Activated CD8-positive, alpha-beta T cell treated with anti-CD3 and anti-CD28 coated beads for 36 hours (primary cell): ENCODE measurements around the gene PTPRG. TPM values are rescaled to one million over a fixed set of nuclear protein-coding genes. Genes with fewer than 3 reads are reported as not detected.

ENCODE experiments used
- ATAC-seq: fragments of 200-7000 bp; cut with Tn5 transposase; one replicate; pipeline ENCODE4 v1.10.0; 2021; ENCODE audit warnings: mild to moderate bottlenecking, moderate library complexity
- CTCF ChIA-PET: fragments of 350-600 bp; sonication (Branson Sonifier 250); formaldehyde crosslinking; loops from one replicate; lab custom pipeline; 2021; ENCODE audit warnings: antibody characterized with exemption; lab: Charles Lee
- POLR2A ChIA-PET: fragments of 350-600 bp; sonication (Branson Sonifier 250); formaldehyde crosslinking; loops from one replicate; lab custom pipeline; 2021; ENCODE audit warnings: antibody characterized with exemption; lab: Charles Lee
- DNase-seq: peaks from one replicate; pipeline ENCODE4 v3.0.0-alpha.2; 2020
- H3K27ac Mint-ChIP-seq: one replicate; pipeline ENCODE4 v1.8.0; 2021; ENCODE audit warnings: mild to moderate bottlenecking, mixed read lengths
- H3K27me3 Mint-ChIP-seq: one replicate; pipeline ENCODE4 v1.8.0; 2021; ENCODE audit warnings: mixed read lengths
- H3K36me3 Mint-ChIP-seq: one replicate; pipeline ENCODE4 v1.8.0; 2021; ENCODE audit warnings: low read depth, mixed read lengths
- H3K4me1 Mint-ChIP-seq: one replicate; pipeline ENCODE4 v1.8.0; 2021; ENCODE audit warnings: low read depth, mixed read lengths
- H3K4me3 Mint-ChIP-seq: one replicate; pipeline ENCODE4 v1.8.0; 2021; ENCODE audit warnings: mild to moderate bottlenecking, moderate library complexity, mixed read lengths
- H3K9me3 Mint-ChIP-seq: one replicate; pipeline ENCODE4 v1.8.0; 2021; ENCODE audit warnings: mixed read lengths
- CTCF ChIP-seq: fragments of 200-600 bp; IDR thresholded peaks from one replicate; pipeline ENCODE4 v1.8.0; 2022; ENCODE audit warnings: antibody characterized with exemption, mild to moderate bottlenecking
- intact Hi-C: fragments of 100-400 bp; cut with micrococcal nuclease; formaldehyde crosslinking; loops from one replicate; pipeline ENCODE4 v1.10.0; 2022
- total RNA-seq, 2 experiments: library from RNA; stranded (reverse); gene quantifications; one replicate each; pipeline ENCODE4 v1.2.3, GENCODE V29; 2021

PTPRG gene
- total RNA-seq, 2 experiments from 2014 or later: not detected

- Mint-ChIP-seq H3K27me3 (peaks cover 1% of the 10 kb centered on the region), H3K27ac (no peak overlapping the region), H3K36me3 (no peaks in the 10 kb centered on the region), H3K4me3 (no peak overlapping the region), H3K9me3 (no peaks in the 10 kb centered on the region), H3K4me1 (no peaks in the 10 kb centered on the region)
- intact Hi-C loops: no loop called here
- DNase-seq: no peak
- ATAC-seq: no peak
- ChIA-PET CTCF (no interaction called here), POLR2A (no interaction called here)
- no peak for TF ChIP-seq CTCF
Measured at GRCh38 chr3:61532739-61533500, 28.5 kb upstream of the PTPRG start.

- ChIA-PET POLR2A (no interaction called here), CTCF (no interaction called here)
- H3K9me3 Mint-ChIP-seq: no peaks in the 10 kb centered on the region
- H3K4me3 Mint-ChIP-seq: no peak overlapping the region
- H3K36me3 Mint-ChIP-seq: no peaks in the 10 kb centered on the region
- intact Hi-C loops: no loop called here
- no peaks in the 10 kb centered on the region for H3K4me1 Mint-ChIP-seq
- DNase-seq (no peak), ATAC-seq (no peak)
- no peak overlapping the region for H3K27ac Mint-ChIP-seq
- peaks cover 1% of the 10 kb centered on the region for H3K27me3 Mint-ChIP-seq
- TF ChIP-seq CTCF: no peak
Measured at GRCh38 chr3:61535826-61536225, 25.5 kb upstream of the PTPRG start.

- Mint-ChIP-seq H3K27ac (no peak overlapping the region), H3K27me3 (peaks cover 1% of the 10 kb centered on the region), H3K4me3 (no peak overlapping the region), H3K36me3 (no peaks in the 10 kb centered on the region), H3K9me3 (no peaks in the 10 kb centered on the region), H3K4me1 (no peaks in the 10 kb centered on the region)
- ChIA-PET CTCF (no interaction called here), POLR2A (no interaction called here)
- no peak for DNase-seq
- no peak for TF ChIP-seq CTCF
- intact Hi-C loops: no loop called here
- no peak for ATAC-seq
Measured at GRCh38 chr3:61537366-61537765, 24.0 kb upstream of the PTPRG start.

GRCh38 chr3:61538486-61538885, 22.9 kb upstream of the PTPRG start:
- intact Hi-C loops: no loop called here
- ChIA-PET POLR2A (no interaction called here), CTCF (no interaction called here)

More at GRCh38 chr3:61538486-61538885, 22.9 kb upstream of the PTPRG start:
- Mint-ChIP-seq H3K36me3 (no peaks in the 10 kb centered on the region), H3K27ac (no peak overlapping the region), H3K4me1 (no peaks in the 10 kb centered on the region), H3K27me3 (peaks cover under 1% of the 10 kb centered on the region), H3K9me3 (no peaks in the 10 kb centered on the region), H3K4me3 (no peak overlapping the region)
- DNase-seq: no peak
- no peak for ATAC-seq
- no peak for TF ChIP-seq CTCF
